LNCAP (cell line): Measurements from ENCODE around the gene DOC2B.

Experiments
- CTCF ChIP-seq: fragments of 450-650 bp; IDR thresholded peaks from 2 replicates; pipeline ENCODE4 v1.5.1; 2017; ENCODE audit warnings: mild to moderate bottlenecking

DOC2B gene

GRCh38 chr17:226108-227077, 44.9 kb upstream of the DOC2B start:
- TF ChIP-seq CTCF: no peak

GRCh38 chr17:225551-225950, 44.1 kb upstream of the DOC2B start:
- TF ChIP-seq CTCF: no peak

- no peak for TF ChIP-seq CTCF
Measured at GRCh38 chr17:223723-224471, 42.4 kb upstream of the DOC2B start.

- TF ChIP-seq CTCF: no peak
Measured at GRCh38 chr17:222172-222571, 40.7 kb upstream of the DOC2B start.

GRCh38 chr17:219696-220095, 38.2 kb upstream of the DOC2B start:
- TF ChIP-seq CTCF: no peak

GRCh38 chr17:218432-219110, 37.1 kb upstream of the DOC2B start:
- no peak for TF ChIP-seq CTCF

- TF ChIP-seq CTCF: no peak
Measured at GRCh38 chr17:216625-217024, 35.2 kb upstream of the DOC2B start.
